HG02973 (cell line): ENCODE measurements around the gene ZNF30.
"Not testable (repeated sequence)": the region's sequence is repeated elsewhere in the genome, so short reads cannot be mapped to it uniquely, and the experiment has no call there.

Experiments
- ATAC-seq: cut with Tn5 transposase; IDR thresholded peaks from one replicate; pipeline ENCODE4 v1.9.1; 2021; ENCODE audit warnings: moderate library complexity; ENCODE audit not compliant: unreplicated experiment

Gene ZNF30

DNA sequence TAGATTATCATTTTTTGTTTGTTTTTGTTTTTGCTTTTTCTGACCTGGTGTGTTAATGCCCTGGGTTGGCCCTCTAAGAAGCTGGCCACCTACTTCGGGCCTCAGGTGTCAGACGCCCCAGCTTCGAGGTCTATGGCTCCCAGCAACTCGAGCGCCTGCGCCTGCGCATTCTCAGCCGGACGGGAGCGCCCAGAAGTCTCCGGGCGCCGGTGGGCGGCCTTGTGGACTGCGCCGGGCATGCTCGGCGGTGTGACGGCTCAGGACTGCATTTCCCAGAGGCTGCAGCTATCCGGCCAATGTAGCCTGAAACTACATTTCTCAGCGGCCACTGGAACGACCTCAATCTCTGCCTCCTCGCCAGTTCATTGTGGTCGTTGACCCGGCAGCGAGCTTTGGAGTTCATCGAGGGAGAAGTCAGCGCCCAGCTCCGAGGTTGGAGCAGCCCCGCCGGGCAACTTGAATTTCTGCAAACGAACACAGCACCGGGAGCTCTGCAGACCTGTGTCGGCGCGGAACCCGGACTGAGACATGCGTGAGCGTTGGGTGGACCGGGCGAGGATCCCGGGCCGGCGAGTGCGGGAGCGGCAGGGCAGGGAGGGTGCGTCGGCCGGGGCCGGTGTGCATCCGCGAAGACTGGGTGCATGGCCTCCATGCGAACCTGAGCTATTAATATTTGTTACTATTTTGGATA lies at the start of gene ZNF30:
TSS of gene ZNF30 (plus strand) at position 219 of the 691 bp plus-strand sequence. CDS start 3,045 bp downstream, outside the sequence.
- ATAC-seq: peak; percentile 92

DNA sequence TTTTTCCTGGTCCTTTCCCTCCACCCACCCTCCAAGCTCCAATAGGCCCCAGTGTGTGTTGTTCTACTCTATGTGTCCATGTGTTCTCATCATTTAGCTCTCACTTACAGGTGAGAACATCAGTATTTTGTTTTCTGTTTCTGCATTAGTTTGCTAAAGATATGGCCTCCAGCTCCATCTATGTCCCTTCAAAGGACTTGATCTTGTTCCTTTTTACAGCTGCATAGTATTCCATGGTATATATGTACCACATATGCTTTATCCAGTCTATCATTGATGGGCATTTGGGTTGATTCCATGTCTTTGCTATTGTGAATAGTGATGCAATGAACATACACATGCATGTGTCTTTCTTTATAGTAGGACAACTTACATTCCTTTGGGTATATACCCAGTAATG lies 47.1 kb upstream of the ZNF30 start:
- ATAC-seq: no peak

DNA sequence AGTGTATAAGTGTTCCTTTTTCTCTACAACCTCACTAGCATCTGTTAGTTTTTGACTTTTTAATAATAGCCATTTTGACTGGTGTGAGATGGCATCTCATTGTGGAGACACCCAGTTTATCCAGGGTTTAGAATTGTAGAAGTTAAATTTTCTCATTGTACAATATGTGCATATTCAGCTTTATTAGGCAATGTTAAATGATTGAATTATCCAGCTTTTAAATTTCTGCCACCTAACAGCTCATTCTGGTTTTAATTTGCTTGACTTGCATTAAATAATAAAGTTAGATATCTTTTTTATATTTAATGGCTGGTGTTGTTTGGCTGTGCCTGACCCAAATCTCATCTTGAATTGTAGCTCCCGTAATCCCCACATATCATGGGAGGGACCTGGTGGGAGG lies 46.7 kb upstream of the ZNF30 start:
- ATAC-seq: no peak

DNA sequence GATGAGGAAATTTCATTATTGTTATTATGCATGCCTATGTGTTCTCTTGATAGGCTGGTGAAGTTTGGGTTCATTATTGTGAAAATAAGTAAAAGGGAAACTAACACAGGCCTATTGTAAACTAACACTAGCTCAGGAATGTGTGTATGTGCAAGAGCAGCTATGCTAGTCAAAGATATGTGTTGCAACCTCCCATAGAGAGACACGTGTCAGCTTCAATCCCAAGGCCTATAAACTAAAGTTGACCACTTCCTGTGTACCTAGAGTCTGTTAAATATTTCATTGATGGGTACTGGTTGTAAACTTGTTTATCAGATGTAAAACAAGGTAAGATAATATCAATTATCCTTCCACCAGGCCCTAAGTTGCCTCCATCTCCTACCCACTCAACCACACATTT lies 44.7 kb upstream of the ZNF30 start:
- no peak for ATAC-seq

GRCh38 chr19:34888091-34888490 lies 38.6 kb upstream of the ZNF30 start:
- no peak for ATAC-seq

DNA sequence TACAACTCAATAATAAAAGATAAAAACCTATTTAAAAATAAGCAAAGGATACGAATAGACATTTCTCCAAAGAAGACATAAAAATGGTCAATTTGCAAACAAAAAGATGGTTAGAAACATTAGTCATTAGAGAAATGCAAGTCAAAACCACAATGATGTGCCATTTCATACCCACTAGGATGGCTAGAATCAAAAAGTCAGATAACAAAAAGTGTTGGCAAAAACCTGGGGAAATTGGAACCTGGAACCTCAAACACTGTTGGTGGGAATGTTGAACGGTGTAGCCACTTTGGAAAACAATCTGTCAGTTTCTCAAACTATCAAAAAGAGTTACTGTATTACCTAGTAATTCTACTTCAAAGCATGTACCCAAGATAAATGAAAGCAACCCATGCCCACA lies 26.5 kb upstream of the ZNF30 start:
- no peak for ATAC-seq

DNA sequence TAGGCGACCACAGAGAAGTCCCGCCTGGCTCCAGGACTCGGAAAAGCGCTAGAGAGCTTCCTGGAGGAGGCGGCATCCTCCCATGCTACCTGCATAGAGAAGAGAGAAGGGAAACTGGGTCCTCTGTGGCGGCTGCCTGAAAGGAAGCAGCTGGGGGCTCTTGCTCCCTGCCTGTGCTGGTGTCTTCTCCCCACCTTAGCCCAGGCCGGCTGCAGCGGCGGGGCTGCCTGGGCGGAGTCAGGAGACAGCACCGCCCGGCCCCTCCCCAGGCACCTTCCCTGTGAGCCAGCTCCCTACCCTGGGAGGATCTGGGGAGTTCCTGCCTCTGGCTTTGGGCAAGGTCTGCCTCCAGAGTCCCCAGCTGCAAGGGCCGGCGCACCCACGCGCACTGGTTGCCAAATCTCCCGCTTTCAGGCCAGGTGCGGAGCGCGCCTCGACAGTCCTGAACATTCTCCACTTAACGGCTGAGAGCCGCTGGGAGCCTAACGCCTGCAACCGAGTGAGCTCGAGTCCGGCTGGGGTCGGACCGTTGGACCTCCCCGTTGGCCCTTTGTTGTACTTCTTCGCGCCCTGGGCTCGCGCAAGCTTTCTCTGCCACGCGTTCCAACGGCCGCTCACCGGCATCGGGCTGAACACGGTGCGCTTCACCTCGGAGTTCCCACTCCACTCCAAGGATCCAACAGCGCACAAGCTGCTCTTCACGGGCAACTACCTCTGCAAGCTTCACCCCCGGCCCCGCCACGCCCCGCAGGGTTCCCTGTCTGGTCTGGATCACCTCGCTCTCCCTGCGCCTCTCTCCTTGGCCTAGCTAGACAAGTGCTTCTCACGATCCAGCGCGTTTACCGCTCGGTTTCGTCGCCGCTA lies 21.8 kb upstream of the ZNF30 start:
- ATAC-seq: no peak

GRCh38 chr19:34910770-34911169 lies 15.9 kb upstream of the ZNF30 start:
- ATAC-seq: no peak

DNA sequence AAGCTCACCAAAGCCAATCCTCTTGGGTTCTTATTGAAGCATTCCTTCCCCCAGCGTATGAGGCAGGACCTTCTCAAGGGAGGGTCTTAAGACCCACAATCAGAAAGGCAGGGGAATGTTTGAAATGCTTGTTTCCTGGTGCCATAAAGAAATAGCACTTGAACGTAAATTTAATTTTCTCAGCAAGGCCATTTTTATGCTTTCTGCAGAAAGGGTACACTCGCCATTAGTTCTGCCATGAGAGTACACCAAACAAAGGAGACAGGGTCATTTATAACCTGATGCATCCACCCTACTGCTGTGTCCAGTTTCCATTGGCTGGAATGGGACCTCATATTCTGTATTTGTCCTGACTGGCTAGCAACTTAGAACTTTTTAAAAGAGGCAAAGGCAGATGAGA lies 9.6 kb upstream of the ZNF30 start:
- not testable (repeated sequence) for ATAC-seq

DNA sequence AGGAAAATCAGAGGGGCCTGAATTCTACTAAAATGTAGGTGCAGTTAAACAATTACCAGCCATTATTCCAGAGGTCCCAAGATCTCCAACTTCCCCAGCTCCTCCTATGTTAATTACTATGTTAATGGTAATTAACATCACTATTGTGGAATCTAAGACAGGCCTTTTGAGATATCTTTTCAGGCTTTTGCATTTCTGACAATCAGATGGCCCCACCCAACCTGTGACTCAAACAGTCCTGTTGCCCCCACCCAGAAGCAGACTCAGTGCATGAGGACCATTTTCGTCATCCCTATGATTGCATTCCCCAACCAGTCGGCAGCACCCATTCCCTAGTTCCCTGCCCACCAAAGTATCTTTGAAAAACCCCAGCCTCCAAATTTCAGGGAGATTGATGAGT lies 8.5 kb upstream of the ZNF30 start:
- ATAC-seq: no peak

- not testable (repeated sequence) for ATAC-seq
Measured at GRCh38 chr19:34920090-34920786, 6.5 kb upstream of the ZNF30 start.

DNA sequence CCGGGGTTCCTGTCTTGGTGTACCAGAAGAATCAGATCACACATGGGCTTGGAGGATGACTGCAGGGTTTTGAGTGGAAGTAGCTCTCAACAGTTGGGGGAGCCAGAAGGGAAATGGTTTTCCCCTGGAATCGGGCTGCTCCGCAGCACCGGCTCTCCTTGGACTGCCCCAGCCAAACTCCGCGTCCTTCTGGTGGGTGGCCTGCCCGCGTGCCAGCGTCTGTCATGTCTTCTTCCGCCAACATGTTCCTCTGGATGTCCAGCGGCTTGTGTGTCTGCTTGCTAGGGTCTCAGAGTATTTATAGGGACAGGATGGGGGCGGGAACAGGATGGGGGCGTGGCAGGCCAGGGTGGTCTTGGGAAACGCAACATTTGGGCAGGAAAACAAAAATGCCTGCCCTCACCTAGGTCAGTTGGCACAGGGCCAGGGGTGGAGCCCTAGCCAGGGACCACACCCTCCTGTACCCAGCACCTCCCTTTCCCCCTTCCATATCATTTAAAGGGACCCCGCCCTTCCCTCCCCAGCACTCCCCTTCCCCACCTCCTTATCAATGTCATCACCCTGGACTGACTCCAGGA lies 1.3 kb upstream of the ZNF30 start:
- ATAC-seq: no peak

DNA sequence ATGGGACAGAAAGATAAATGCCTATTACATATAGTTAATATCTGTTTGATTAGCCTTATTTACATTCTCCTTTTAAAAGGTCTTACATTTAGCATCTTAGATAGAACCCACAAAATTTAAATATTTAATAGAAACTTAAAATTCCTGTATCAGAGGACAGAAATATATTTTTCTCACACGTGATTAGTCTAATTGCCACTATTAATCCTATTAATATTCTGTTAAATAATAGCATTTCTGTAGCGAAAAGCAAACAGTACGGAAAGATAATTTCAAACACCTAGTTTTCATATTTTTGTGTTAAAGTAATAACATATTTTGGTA lies 380 bp upstream of the ZNF30 start:
- ATAC-seq: no peak

DNA sequence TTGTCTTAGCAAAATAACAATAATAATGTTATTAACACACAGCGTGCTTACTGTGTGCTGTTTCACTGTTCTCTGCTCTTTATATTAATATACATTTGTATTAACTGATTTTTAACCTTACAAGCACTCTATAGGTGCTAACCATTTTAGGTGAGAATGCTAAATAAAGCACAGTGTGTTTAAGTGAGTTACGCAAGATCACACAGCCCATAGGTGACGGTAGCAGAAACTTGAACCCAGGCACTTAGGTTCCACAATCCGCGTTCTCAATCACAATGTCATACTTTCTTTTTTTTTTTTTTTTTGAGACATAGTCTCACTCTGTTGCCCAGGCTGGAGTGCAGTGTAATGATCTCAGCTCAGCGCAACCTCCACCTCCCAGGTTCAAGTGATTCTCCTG lies 5.8 kb downstream of the ZNF30 start:
- ATAC-seq: no peak

DNA sequence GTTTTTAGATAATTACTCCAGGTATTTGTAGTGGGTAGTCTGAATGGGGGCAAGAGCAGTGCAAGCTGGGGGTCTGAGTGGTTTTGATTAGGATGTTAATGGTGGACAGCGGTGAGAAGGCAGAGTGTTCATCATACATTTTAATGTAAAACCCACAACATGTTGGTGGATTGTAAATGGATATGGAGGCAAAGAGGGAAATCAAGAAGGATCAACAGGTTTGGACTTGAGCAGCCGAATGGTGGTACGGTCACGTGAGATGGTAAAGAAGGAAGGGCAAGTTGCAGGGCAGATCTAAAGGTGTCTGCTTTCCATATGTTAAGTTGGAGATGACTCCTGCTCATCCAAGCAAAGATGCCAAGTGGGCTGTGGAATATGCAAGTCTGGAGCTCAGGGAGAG lies 9.5 kb downstream of the ZNF30 start:
- no peak for ATAC-seq

DNA sequence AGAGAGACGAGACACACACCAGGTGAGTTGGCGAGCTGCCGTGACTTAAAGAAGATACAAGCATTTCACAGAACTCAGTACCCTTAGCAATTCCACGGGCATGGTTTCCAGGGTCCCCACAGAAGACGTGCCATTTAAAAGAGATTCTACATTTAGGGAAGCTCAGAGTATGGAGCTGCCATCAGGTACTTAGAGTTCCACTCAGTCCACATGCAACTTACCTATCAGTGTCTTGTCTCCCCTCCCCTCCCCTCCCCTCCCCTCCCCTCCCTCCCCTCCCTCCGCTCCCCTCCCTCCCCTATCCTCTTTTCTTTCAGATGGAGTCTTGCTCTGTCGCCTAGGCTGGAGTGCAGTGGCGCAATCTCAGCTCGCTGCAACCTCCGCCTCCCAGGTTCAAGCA lies 12.2 kb downstream of the ZNF30 start:
- ATAC-seq: no peak

- no peak for ATAC-seq
Measured at GRCh38 chr19:34943861-34944573, 17.3 kb downstream of the ZNF30 start.

- no peak for ATAC-seq
Measured at GRCh38 chr19:34953092-34953491, 26.4 kb downstream of the ZNF30 start.

DNA sequence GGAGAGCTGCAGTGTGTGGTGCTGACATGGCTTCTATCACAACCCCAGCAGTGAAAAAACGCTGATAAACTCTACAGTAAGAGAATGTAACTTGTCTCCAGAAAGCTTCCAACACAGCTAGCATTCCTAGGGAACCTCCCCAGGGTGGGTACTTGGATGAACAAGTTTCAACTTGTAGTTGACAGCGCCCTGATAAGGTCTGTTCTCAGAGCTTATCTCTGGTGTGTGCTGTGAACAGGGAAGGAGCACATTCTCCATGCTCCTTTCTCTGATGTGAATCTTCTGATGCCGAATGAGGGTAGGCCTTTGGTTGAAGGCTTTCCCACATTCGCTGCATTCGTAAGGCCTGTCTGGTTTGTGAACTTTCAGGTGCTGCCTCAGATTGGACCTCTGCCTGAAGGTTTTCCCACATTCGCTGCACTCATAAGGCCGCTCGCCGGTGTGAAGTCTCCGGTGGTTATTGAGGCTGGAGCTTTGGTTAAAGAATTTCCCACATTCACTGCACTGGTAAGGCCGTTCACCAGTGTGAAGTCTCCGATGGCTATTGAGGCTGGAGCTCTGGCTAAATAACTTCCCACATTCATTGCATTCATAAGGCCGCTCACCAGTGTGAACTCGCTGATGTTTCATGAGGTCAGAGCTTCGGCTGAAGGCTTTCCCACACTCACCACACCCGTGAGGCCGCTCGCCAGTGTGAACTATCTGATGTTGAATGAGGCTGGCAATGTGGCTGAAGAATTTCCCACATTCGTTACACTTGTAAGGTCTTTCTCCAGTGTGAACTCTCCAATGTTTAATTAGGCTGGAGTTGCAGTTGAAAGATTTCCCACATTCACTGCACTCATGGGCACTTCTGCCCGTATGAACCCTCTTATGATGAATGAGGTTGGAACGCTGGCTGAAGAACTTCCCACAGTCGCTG lies 31.4 kb downstream of the ZNF30 start:
- no peak for ATAC-seq

GRCh38 chr19:34959021-34959420 lies 32.3 kb downstream of the ZNF30 start:
- ATAC-seq: no peak
